ENCODE results near the gene PLCB1. TPM values are rescaled to one million over a fixed set of nuclear protein-coding genes. Genes with fewer than 3 reads are reported as not detected.

The PLCB1 gene
- total and polyA plus RNA-seq, 2 donors (not counting 3 experiments of a cell fraction or from before 2014, with no cell fraction given), result 10.2 to 53.4 TPM

DNA sequence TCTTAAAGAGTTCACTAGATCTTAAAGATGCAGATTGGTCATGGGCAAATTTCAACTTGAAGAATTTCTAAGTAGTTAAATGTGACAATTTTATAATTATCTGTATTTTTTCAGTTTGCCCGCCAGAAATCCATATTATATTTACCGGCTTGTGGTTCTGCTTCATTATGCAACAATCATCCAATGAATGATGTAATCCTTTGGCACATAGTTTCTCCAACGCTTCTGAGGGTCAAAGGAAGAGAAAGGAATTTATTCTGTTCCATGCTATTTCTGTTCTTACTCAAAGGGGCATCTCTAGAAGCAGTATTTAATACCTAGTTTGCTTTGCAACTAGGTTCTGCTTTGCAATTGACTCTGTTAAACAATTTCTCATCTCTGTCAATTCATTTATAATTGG lies 577.6 kb downstream of the PLCB1 start:
- no TSS peak for BruUV-seq (replicated peaks)
- dilution Hi-C loops (cut with MboI; ENCODE audit: extremely low pct_ligation_motif_present, low sequenced_read_pairs), result no loop called here
- CTCF ChIA-PET, result interaction anchor here (0.9 to 1.0 kb wide), 2 partner anchors 13 to 666 kb away, joined by 3 to 4 read pairs; no protein-coding TSS in a partner anchor

More for the DNA sequence above, 577.6 kb downstream of the PLCB1 start:
- H3K79me2 ChIP-seq (ENCODE audit: control insufficient read depth, insufficient read depth, low read length), result no peaks in the 10 kb centered on the region
- H3K36me3 ChIP-seq (ENCODE audit: control insufficient read depth in 2 of 2, extremely low read depth in 1 of 2, insufficient read depth in 2 of 2, low read length in 2 of 2), result no peaks in the 10 kb centered on the region
- no peaks in the 10 kb centered on the region for H3K9me3 ChIP-seq (replicated peaks; ENCODE audit: control insufficient read depth, insufficient read depth, low read length)
- no peak overlapping the region for H3K4me2 ChIP-seq (ENCODE audit: insufficient read depth, low read length)
- POLR2A ChIA-PET, result no interaction called here
- H3K4me3 ChIP-seq (replicated peaks in 1 of 3; ENCODE audit: insufficient read depth in 1 of 3, low read depth in 1 of 3, low read length in 3 of 3), result no peak overlapping the region
- TF ChIP-seq FOS (IDR thresholded peaks at IDR 0.05; ENCODE audit: borderline replicate concordance, insufficient read depth, low read length), result no peak
- no peak for TF ChIP-seq MYC (IDR thresholded peaks at IDR 0.05; ENCODE audit: low read depth, low read length)
- TF ChIP-seq, protein P1, sequence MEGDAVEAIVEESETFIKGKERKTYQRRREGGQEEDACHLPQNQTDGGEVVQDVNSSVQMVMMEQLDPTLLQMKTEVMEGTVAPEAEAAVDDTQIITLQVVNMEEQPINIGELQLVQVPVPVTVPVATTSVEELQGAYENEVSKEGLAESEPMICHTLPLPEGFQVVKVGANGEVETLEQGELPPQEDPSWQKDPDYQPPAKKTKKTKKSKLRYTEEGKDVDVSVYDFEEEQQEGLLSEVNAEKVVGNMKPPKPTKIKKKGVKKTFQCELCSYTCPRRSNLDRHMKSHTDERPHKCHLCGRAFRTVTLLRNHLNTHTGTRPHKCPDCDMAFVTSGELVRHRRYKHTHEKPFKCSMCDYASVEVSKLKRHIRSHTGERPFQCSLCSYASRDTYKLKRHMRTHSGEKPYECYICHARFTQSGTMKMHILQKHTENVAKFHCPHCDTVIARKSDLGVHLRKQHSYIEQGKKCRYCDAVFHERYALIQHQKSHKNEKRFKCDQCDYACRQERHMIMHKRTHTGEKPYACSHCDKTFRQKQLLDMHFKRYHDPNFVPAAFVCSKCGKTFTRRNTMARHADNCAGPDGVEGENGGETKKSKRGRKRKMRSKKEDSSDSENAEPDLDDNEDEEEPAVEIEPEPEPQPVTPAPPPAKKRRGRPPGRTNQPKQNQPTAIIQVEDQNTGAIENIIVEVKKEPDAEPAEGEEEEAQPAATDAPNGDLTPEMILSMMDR (IDR thresholded peaks at IDR 0.05; ENCODE audit: extremely low read depth in 1 of 2, insufficient read depth in 1 of 2, low read depth in 1 of 2, low read length in 2 of 2), result no peak
- no peak for TF ChIP-seq POLR2AphosphoS5 (IDR thresholded peaks at IDR 0.05; ENCODE audit: insufficient read depth, low read depth, low read length)
- TF ChIP-seq EZH2 (IDR thresholded peaks at IDR 0.05; ENCODE audit: borderline replicate concordance, low read depth, low read length, severe bottlenecking), result no peak
- no peak for TF ChIP-seq POLR2A (IDR thresholded peaks at IDR 0.05; ENCODE audit: low read depth, low read length)
- no peak for TF ChIP-seq JUN (IDR thresholded peaks at IDR 0.05; ENCODE audit: borderline replicate concordance, insufficient read depth, insufficient read length, low read depth)
- TF ChIP-seq, protein P2, sequence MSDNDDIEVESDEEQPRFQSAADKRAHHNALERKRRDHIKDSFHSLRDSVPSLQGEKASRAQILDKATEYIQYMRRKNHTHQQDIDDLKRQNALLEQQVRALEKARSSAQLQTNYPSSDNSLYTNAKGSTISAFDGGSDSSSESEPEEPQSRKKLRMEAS (IDR thresholded peaks at IDR 0.05; ENCODE audit: insufficient read depth, insufficient read length), result no peak
- no peak for TF ChIP-seq GATA2 (IDR thresholded peaks at IDR 0.05; ENCODE audit: insufficient read depth, insufficient read length, low read depth, low read length)
- H4K20me1 ChIP-seq (replicated peaks; ENCODE audit: control insufficient read depth, extremely low read depth, insufficient read depth, low read length), result no peaks in the 10 kb centered on the region
- no peaks in the 10 kb centered on the region for H3K9me1 ChIP-seq (replicated peaks; ENCODE audit: control insufficient read depth, extremely low read depth, insufficient read depth, low read length)
- H3K4me1 ChIP-seq (ENCODE audit: control insufficient read depth, extremely low read depth, insufficient read depth, low read length), result no peaks in the 10 kb centered on the region
- no peak overlapping the region for H3K9ac ChIP-seq (replicated peaks; ENCODE audit: extremely low read depth, insufficient read depth, low read length)
- H3K27ac ChIP-seq (ENCODE audit: insufficient read depth, low read depth, low read length), result no peak overlapping the region
- no peaks in the 10 kb centered on the region for H3K27me3 ChIP-seq (ENCODE audit: control insufficient read depth in 2 of 2, insufficient read depth in 2 of 2, low read length in 2 of 2)
- no peak overlapping the region for H2AFZ ChIP-seq (ENCODE audit: low read depth, low read length)
- intact Hi-C loops (cut with micrococcal nuclease), result no loop called here
- DNase-seq (ENCODE audit: low read depth, low spot score) (no peak), FAIRE-seq (no peak)
